H1 (cell line): Measurements from ENCODE around the gene ATP2C1. TPM values are rescaled to one million over a fixed set of nuclear protein-coding genes. Genes with fewer than 3 reads are reported as not detected.

Experiments used
- CBX5 ChIP-seq: fragments of 300-800, 300-1000 bp; sonication (generic); IDR thresholded peaks from 2 replicates; pipeline ENCODE4 v1.7.1; 2016; ENCODE audit warnings: antibody characterized with exemption, low read length, low read depth
- EP300 ChIP-seq, 2 experiments: IDR thresholded peaks; 1 replicate in 1 of 2; 2 replicates in 1 of 2; pipeline ENCODE4 v1.6.1; 2011 to 2012; ENCODE audit warnings: low read depth in 2 of 2, low read length in 2 of 2, mild to moderate bottlenecking in 2 of 2, borderline replicate concordance in 1 of 2, inconsistent platforms in 1 of 2, moderate library complexity in 1 of 2
- USF2 ChIP-seq: IDR thresholded peaks from 2 replicates; pipeline ENCODE4 v1.6.1; 2011; ENCODE audit warnings: low read length, improper control_type of control experiment
- polyA plus RNA-seq, 7 experiments: library from polyadenylated mRNA; depleted of rRNA in 3 of 7; stranded (reverse) in 5 of 7; unstranded in 2 of 7; fragments of >200 nt in 5 of 7; fragments of 200-250 nt in 2 of 7; gene quantifications; 1 replicate in 5 of 7; 2 replicates in 1 of 7; 4 replicates in 1 of 7; pipeline versions ENCODE4 v1.2.1 to v1.2.3, GENCODE V29; 2011 to 2013; ENCODE audit warnings: missing spikeins in 2 of 7, mixed read lengths in 2 of 7
- total RNA-seq: library from RNA; stranded (reverse); fragmentation: NEBNext Ultra II Directional; extraction: Animal tissue kit (Norgen Biotek cat#: 25700); gene quantifications from 2 replicates; pipeline ENCODE4 v1.2.1, GENCODE V29; 2021

ATP2C1 gene
- total and polyA plus RNA-seq, 2 of the 8 experiments (the other 6 are each of a cell fraction or from before 2014, with no cell fraction given), result 50.7 to 68.5 TPM

DNA sequence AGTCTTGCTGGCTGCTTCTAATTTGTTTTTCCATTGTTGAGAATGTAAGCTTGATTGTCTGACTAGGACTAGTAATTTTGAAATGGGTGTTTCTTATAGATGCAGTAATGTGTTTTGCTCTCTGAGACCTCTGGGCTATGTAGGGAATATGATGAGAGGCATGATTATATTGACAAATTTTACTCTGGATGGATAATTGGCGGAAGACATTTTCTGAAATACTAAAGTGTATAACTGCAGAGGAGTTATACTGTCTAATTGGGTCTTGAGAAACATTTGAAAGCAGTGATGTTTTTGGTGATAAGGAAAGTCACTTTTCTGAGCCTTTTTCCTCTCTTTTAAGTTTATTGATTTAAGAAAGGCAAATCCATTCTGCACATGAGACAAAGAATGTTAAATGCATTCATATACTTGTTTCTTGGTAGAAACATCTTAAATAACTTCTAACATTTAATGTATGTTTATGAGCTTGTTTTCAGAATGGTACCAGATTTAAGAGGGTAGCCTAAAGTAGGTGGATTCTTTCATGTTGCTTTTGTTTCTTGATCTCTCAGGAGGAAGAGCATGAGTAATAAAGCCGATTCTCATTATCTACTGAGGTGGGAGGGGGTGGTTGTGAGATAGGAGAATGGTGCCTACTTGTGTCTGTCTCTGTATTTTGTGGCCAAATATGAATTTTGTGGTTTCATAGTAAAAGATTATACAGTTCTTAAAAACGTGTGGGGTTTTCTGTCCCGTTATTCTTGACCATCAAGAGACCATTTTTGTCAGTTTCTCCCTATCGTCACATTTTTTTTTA is 2.0 kb downstream of the ATP2C1 start (continued):
- TF ChIP-seq USF2 (no peak), CBX5 (no peak), EP300 (IDR thresholded peaks at IDR 0.05; ENCODE audit: borderline replicate concordance in 1 of 2, low read depth in 2 of 2, low read length in 2 of 2) (no peak)
